NCI-H128 (cell line): Measurements from ENCODE around the gene RNF11.
"Not testable (repeated sequence)": the region's sequence is repeated elsewhere in the genome, so short reads cannot be mapped to it uniquely, and the experiment has no call there.

ENCODE experiments used
- DNase-seq: peaks from one replicate; lab custom pipeline; 2025; ENCODE audit not compliant: unreplicated experiment; lab: John Stamatoyannopoulos, UW

The RNF11 gene

GRCh38 chr1:51235673-51236530 is at the start of gene RNF11:
Gene RNF11 (plus strand): TSS chr1:51236273. CDS start chr1:51236757, 484 bp downstream.
- DNase-seq, result peak; percentile 91

DNA sequence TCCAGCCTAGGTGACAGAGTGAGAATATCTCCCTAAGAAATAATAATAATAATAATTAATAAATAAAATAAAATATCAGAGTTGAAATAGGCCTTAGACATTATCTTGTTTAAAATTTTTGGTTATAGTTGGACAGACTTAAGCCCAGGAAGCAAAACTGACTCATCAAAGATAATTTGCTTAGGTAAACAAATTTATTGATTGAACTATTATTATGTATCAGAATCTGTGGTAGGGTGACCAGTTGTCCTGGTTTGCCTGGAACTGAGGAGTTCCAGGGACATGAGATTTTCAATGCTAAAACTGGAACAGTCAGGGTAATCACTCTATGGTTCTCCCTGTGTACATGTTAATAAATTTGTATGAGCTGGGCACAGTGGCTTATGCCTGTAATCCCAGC is 47.8 kb upstream of the RNF11 start:
- no peak for DNase-seq

- DNase-seq, result peak; percentile 31
Measured at GRCh38 chr1:51189421-51190073, 46.5 kb upstream of the RNF11 start.

GRCh38 chr1:51190961-51191360 is 45.1 kb upstream of the RNF11 start:
- DNase-seq, result no peak

- DNase-seq, result peak; percentile 37
Measured at GRCh38 chr1:51192213-51192843, 43.7 kb upstream of the RNF11 start.

- no peak for DNase-seq
Measured at GRCh38 chr1:51193564-51193963, 42.5 kb upstream of the RNF11 start.

DNA sequence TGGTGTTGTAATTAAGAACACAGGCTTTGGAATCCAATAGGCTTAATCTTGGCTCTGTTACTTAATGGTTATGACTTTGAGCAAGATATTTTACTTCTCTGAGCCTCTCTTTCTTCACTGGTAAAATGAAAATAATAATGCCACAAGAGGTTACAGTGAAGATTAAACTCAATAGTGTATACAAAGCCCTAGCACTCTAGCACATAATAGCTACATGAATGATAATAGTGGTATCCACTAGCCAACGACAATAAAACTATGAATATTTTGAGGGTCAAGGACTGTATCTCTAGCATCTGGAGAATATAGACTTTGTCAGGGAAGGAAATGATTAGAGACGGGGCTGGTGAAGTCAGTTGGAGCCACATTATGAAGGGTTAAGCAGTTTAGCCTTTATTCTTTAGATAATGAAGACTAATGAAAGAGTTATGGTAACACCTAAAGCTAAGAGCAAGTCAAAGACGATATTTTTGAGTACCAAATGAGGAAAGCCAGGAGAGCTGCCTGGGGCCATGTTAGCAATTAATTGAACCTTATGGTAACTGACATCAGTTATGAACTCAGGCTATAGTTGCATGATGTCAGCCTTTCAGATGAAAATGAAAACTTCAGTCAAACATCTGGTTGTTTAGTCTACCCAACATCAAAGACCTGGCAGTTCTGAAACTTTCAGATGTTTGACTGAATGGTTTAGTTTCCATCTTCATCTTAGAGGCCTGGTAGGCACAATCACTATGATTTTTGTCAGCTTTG is 32.8 kb upstream of the RNF11 start:
- DNase-seq, result no peak

GRCh38 chr1:51203874-51204245 is 32.2 kb upstream of the RNF11 start:
- no peak for DNase-seq

DNA sequence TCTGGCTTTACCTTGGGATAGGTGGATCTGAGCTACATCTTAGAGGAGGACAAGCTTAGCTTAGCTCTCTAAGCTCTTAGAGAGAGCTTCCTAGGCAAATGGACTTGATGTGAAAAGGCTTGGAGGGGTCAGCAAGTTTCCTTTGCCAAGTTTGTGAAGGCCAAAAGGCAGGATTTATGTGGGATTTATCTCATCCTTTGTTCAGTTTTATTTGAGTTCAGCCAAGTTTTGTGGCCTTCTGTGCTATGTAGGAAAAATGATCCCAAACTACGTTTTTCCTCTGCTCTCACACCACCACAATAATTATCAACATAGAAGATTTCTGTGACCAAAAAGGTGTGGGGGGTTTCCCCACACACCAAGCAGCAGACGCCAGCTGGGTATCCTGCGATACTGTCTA is 26.0 kb upstream of the RNF11 start:
- no peak for DNase-seq

DNA sequence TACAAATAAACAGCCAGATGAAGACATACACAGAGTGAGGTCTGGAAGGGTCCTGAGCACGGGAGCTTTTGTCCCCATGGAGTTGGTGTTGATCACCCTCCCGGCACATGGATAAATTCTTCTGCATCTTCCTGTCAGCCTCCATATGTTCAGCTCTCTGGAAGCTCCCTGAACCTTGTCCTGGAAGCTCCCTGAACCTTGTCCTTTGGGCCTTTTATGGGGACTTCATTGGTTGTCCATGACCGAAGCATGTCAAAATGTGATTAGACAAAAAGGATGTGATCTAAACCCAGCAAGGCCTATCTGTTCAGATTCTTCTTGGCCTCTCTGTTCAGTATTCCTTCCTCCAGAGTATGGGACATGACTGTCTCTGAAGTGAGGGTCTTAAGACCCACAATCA is 25.4 kb upstream of the RNF11 start:
- DNase-seq, result no peak

DNA sequence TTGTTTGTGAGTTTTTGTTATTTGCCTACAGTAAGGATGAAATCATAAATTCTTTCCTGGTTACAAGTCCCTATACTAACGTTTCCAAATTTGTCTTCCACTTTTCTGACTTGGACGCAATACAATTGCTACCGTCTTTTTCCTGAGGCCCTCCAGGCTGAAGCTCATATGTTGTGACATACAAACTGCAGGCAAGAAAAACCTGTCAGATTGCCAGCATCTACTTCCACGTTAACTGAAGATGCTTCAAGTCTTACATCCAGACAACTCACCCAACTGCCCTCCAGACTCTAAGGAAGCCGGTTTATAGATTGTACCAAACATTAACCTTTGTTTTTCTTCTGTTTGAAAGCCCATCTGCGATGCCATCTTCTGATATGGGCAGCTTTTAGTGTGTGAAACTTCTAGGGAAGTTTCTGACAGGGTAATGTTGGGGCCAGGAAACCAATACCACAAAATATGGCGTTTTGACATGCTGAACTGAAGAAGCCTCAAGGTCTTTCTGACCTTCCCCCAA is 21.4 kb upstream of the RNF11 start:
- no peak for DNase-seq

DNA sequence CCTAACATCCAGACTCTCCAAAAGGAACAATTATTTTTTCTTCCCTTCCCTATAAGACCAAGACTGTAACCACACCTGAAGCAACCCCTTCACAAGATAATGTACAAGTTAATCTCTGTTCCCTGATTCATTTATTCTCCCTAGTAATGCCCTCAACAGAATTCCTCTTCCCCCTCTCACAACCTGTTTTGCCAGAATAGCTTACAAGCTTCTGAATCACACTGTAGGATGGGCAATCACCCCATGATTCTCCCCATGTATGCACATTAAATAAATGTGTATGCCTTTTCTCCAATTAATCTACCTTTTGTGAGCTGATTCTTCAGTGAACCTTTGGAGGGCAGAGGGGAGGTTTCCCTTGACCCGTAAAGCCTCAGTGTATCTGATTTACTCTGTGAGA is 20.9 kb upstream of the RNF11 start:
- no peak for DNase-seq

DNA sequence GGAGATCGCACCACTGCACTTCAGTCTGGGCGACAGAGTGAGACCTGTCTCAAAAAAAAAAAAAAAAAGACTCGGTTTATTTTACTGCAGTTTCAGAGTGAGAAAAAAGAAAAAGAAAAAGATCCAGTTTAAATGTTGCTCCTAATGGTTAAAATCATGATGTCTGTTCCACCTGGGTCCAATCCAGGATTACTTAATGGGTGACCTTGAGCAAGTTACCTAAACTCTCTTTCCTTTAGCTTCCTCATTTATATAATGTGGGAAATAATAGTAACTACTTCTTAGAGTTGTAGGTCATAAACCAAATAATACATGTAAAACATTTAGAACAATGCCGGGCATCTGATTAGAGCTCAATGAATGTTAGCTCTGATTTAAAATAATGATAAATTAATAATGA is 19.4 kb upstream of the RNF11 start:
- no peak for DNase-seq

- DNase-seq, result no peak
Measured at GRCh38 chr1:51217101-51217500, 19.0 kb upstream of the RNF11 start.

DNA sequence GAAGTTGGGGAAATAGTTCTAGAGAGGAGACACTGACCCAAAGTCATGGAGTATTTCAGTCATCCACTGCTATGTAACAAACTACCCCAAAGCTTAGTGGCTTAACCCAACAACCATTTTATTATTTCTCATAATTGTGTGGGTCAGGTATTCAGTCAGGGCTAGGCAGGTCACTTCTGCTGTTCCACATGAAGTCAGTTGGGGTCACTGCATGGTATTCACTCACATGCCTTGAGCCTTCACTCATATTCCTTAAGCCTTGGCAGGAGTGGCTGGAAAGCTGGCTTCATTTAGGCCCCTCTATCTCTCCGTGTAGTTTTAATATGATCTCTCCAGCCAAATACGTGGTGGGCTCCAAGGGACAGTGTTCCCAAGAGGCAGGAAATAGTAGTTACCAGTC is 17.5 kb upstream of the RNF11 start:
- DNase-seq, result no peak

GRCh38 chr1:51219022-51219421 is 17.1 kb upstream of the RNF11 start:
- DNase-seq, result no peak

DNA sequence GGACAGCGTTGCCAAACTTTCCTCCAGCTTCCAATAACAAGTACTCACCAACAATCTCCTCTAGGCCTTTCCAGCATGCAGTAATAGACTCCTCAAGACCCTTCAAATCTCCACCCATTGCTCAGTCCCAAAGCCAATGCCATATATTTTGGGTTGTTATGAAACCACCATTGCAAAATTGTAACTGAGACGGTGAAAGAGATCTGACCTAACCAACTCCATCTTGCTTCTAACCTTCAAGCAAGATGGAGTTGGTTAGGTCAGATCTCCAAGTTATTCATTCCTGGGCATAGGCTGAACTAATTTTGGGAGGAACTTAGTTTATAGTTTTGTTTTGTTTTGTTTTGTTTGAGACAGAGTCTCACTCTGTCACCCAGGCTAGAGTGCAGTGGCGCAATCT is 14.5 kb upstream of the RNF11 start:
- not testable (repeated sequence) for DNase-seq

GRCh38 chr1:51222136-51222787 is 13.8 kb upstream of the RNF11 start:
- no peak for DNase-seq

- DNase-seq, result no peak
Measured at GRCh38 chr1:51222809-51223208, 13.3 kb upstream of the RNF11 start.

GRCh38 chr1:51224255-51224654 is 11.8 kb upstream of the RNF11 start:
- DNase-seq, result no peak
